GM06990 (cell line): Measurements from ENCODE around the gene PGS1.
A peak's percentile ranks its signal among the peaks of the same experiment; 100 is the strongest.

Experiments
- DNase-seq: peaks from one replicate; pipeline ENCODE4 v3.0.0-alpha.2; 2011; ENCODE audit not compliant: insufficient read length; ENCODE audit errors: extremely low read depth
- H3K27me3 ChIP-seq: replicated peaks from 2 replicates; pipeline ENCODE4 v1.6.0; 2011; ENCODE audit warnings: low read length; ENCODE audit not compliant: control insufficient read depth, insufficient read depth
- H3K36me3 ChIP-seq: 2 replicates; pipeline ENCODE4 v1.5.1; 2011; ENCODE audit warnings: low read length; ENCODE audit not compliant: control insufficient read depth, insufficient read depth
- H3K4me3 ChIP-seq: replicated peaks from 2 replicates; pipeline ENCODE4 v1.5.1; 2011; ENCODE audit warnings: low read depth, mild to moderate bottlenecking, control low read depth, low read length
- CTCF ChIP-seq: IDR thresholded peaks from 2 replicates; pipeline ENCODE4 v1.5.1; 2011; ENCODE audit warnings: low read length, control low read depth, mild to moderate bottlenecking, inconsistent platforms; ENCODE audit not compliant: insufficient read depth, poor library complexity, severe bottlenecking

The PGS1 gene

GRCh38 chr17:78342449-78343186 lies 35.8 kb upstream of the PGS1 start:
- Histone ChIP-seq H3K36me3 (no peaks in the 10 kb centered on the region), H3K27me3 (peaks cover 2% of the 10 kb centered on the region; the same call in 1 of the 2 replicates), H3K4me3 (no peak overlapping the region)
- no peak for TF ChIP-seq CTCF
- no peak for DNase-seq

- Histone ChIP-seq H3K36me3 (no peaks in the 10 kb centered on the region), H3K27me3 (peaks cover 2% of the 10 kb centered on the region; the same call in 1 of the 2 replicates), H3K4me3 (no peak overlapping the region)
- no peak for DNase-seq
- TF ChIP-seq CTCF: no peak
These were observed 35.3 kb upstream of the PGS1 start for GRCh38 chr17:78343187-78343542.

- DNase-seq: peak; percentile 79
- no peak for TF ChIP-seq CTCF
- peaks cover 2% of the 10 kb centered on the region; the same call in 1 of the 2 replicates for H3K27me3 ChIP-seq
- H3K36me3 ChIP-seq: no peaks in the 10 kb centered on the region
- H3K4me3 ChIP-seq: no peak overlapping the region
These were observed 34.8 kb upstream of the PGS1 start for GRCh38 chr17:78343543-78344201.

- Histone ChIP-seq H3K4me3 (no peak overlapping the region), H3K36me3 (no peaks in the 10 kb centered on the region), H3K27me3 (peaks cover 2% of the 10 kb centered on the region; the same call in 1 of the 2 replicates)
- DNase-seq: no peak
- no peak for TF ChIP-seq CTCF
These were observed 33.8 kb upstream of the PGS1 start for GRCh38 chr17:78344666-78345065.

GRCh38 chr17:78345172-78345571 lies 33.3 kb upstream of the PGS1 start:
- no peak for DNase-seq
- Histone ChIP-seq H3K4me3 (no peak overlapping the region), H3K27me3 (peaks cover 2% of the 10 kb centered on the region; the same call in 1 of the 2 replicates), H3K36me3 (no peaks in the 10 kb centered on the region)
- no peak for TF ChIP-seq CTCF
